Ishikawa (cell line): ENCODE results near the gene FAM107A.
A peak's percentile ranks its signal among the peaks of the same experiment; 100 is the strongest.

Source experiments
- CREB1 ChIP-seq: IDR thresholded peaks from 2 replicates; pipeline ENCODE4 v1.6.1; 2012; ENCODE audit warnings: low read depth
- EP300 ChIP-seq: IDR thresholded peaks from 2 replicates; pipeline ENCODE4 v1.6.1; 2012; ENCODE audit warnings: borderline replicate concordance
- TAF1 ChIP-seq: IDR thresholded peaks from 2 replicates; pipeline ENCODE4 v1.6.1; 2012; ENCODE audit warnings: low read depth, mild to moderate bottlenecking
- ZBTB7A ChIP-seq: IDR thresholded peaks from 2 replicates; pipeline ENCODE4 v1.6.1; 2012; ENCODE audit warnings: low read depth

GRCh38 chr3:58608648-58609047 is 31.5 kb upstream of the FAM107A start:
- TF ChIP-seq TAF1 (no peak), EP300 (peak; percentile 79), ZBTB7A (no peak), CREB1 (no peak)
